ENCODE results near the gene FPGT.
"Not testable (repeated sequence)": the region's sequence is repeated elsewhere in the genome, so short reads cannot be mapped to it uniquely, and the experiment has no call there.

FPGT gene

DNA sequence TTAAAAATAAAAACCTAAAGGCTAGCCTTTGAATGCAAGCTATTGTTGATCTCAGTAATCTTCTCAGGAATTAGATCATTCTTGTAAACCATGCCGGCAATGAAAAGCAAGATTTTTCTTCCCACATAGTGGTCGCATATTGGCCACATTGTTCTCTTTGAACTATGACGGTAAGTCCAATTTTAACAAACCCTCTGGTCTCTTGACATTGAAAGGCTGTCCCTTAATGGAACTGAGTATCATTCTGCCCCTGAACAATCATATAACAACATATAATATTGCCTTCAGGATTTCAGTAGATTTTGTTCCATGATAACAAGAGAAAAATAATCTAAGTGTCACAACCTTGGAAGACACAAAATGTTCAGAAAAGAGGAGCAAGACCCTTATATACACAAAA lies 38.4 kb downstream of the FPGT start:
- FAIRE-seq (no peak), DNase-seq (ENCODE audit: insufficient read length, low spot score) (no peak)
- TF ChIP-seq POLR2A (IDR thresholded peaks at IDR 0.05; ENCODE audit: low read depth, low read length), result no peak

- DNase-seq (ENCODE audit: insufficient read length, low spot score), result no peak
- no peak for FAIRE-seq
Measured at GRCh38 chr1:74237035-74237434, 39.0 kb downstream of the FPGT start.

DNA sequence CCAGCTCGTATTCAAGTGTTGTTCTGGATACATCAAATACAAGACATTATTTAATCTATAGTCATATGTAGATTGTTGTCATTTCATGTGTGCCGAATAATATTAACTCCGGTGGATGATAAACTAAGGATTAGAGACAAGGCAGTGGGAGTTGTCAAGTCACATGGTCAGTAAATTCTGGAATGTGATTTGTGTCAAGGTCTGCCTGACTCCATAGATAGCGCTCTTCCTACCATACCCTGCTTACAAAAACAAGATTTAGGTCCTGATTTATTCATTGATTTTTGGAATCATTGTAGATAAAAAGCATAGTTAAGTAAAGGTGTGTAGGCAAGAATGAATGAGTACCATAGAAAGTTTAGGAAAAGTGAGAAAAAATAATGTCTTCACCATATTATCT lies 39.7 kb downstream of the FPGT start:
- TF ChIP-seq POLR2A (IDR thresholded peaks at IDR 0.05; ENCODE audit: low read depth, low read length), result no peak
- DNase-seq (ENCODE audit: insufficient read length, low spot score), result no peak
- no peak for FAIRE-seq

More at GRCh38 chr1:74237035-74237434, 39.0 kb downstream of the FPGT start:
- no peak for TF ChIP-seq POLR2A (IDR thresholded peaks at IDR 0.05; ENCODE audit: low read depth, low read length)

DNA sequence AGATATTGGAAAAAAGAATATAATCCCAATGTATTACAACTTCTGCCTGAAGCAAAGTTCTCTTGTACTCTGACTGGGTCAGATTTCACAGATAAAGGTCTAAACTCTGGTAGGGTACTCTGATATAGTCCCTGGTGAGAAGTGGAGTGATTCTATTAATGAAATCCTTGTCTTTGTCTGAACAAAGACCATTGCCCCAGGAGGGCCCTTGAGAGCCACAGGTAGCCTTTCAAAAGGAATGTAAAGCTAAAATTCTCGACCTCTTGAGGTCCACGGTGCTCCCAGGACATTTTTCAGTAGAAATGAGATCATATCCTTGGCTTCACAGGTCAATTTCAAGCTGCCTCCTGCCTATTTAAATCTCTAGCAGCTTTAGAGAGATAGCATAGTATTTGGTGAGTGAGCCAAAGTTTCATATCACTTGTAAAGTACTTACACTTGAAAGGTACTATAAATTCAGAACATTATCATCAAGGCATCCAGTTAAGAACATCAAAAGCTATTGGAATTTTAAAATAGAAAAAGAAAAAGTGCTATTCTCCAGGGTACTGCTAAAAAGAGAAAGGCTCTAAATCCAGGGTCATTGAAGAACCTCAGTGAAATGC lies 47.2 kb downstream of the FPGT start:
- DNase-seq (ENCODE audit: insufficient read length, low spot score) (no peak), FAIRE-seq (no peak)
- TF ChIP-seq POLR2A (IDR thresholded peaks at IDR 0.05; ENCODE audit: low read depth, low read length), result no peak

- DNase-seq (ENCODE audit: insufficient read length, low spot score) (no peak), FAIRE-seq (no peak)
- TF ChIP-seq POLR2A (IDR thresholded peaks at IDR 0.05; ENCODE audit: low read depth, low read length), result no peak
Measured at GRCh38 chr1:74246315-74246714, 48.3 kb downstream of the FPGT start.

DNA sequence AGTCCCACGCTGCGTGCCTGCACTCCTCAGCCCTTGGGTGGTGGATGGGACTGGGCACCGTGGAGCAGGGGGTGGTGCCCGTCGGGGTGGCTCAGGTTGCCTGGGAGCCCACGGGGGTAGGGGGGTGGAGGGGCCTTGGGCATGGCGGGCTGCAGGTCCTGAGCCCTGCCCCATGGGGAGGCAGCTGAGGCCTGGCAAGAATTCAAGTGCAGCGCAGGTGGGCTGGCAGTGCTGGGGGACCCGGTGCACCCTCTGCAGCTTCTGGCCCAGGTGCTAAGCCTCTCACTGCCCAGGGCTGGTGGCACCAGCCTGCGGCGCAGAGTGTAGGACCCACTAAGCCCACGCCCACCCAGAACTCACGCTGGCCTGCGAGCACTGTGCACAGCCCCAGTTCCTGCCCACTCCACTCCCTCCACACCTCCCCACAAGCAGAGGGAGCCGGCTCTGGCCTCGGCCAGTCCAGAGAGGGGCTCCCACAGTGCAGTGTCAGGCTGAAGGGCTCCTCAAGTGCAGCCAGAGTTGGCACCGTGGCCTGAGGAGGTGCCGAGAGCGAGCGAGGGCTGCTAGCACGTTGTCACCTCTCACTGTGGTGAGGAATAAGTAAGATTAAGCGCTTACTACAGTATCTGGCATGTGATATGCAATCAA lies 50.0 kb downstream of the FPGT start:
- no peak for TF ChIP-seq POLR2A (IDR thresholded peaks at IDR 0.05; ENCODE audit: low read depth, low read length)
- FAIRE-seq (no peak), DNase-seq (ENCODE audit: insufficient read length, low spot score) (no peak)

GRCh38 chr1:74253243-74253824 lies 55.3 kb downstream of the FPGT start:
- not testable (repeated sequence) for DNase-seq (ENCODE audit: insufficient read length, low spot score); FAIRE-seq
